HCT116 (cell line): ENCODE data around the gene ANTXR2.

ENCODE experiments used
- CBX3 ChIP-seq: IDR thresholded peaks from 2 replicates; pipeline ENCODE4 v1.6.1; 2012; ENCODE audit warnings: low read depth
- POLR2AphosphoS5 ChIP-seq: IDR thresholded peaks from 2 replicates; pipeline ENCODE4 v1.6.1; 2011; ENCODE audit warnings: mild to moderate bottlenecking, low read depth, low read length, moderate library complexity
- RAD21 ChIP-seq: IDR thresholded peaks from 2 replicates; pipeline ENCODE4 v1.6.1; 2012; ENCODE audit warnings: low read depth, mild to moderate bottlenecking
- TF ChIP-seq, protein P1 (sequence below): IDR thresholded peaks from 2 replicates; pipeline ENCODE4 v1.6.1; 2012

DNA sequence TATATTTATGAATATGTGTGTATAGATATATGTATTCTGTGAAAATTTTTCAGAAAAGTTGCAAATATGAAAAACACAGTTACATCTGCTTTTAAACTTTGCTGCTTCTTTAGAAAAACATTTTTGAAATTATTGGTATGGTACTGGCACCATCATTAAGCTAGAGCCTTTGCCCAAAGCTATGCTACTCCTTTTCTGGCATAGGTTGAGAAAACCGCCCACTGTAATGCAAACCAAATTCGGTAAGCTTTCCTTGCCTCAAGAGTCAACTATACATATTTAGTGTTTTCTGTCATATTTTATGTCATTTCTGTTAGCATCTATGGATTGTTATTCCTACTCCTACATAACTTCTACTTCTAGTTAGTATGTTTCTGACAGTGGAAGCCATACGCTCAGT lies 50.7 kb downstream of the ANTXR2 start:
- TF ChIP-seq POLR2AphosphoS5 (no peak), CBX3 (no peak), RAD21 (no peak)
- TF ChIP-seq, protein P1, sequence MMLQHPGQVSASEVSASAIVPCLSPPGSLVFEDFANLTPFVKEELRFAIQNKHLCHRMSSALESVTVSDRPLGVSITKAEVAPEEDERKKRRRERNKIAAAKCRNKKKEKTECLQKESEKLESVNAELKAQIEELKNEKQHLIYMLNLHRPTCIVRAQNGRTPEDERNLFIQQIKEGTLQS = no peak
